DMS53 (cell line): Measurements from ENCODE around the gene FAM13B.
"Not testable (repeated sequence)": the region's sequence is repeated elsewhere in the genome, so short reads cannot be mapped to it uniquely, and the experiment has no call there.

Experiments used
- DNase-seq: peaks from one replicate; lab custom pipeline; 2025; lab: John Stamatoyannopoulos, UW

The FAM13B gene

DNA sequence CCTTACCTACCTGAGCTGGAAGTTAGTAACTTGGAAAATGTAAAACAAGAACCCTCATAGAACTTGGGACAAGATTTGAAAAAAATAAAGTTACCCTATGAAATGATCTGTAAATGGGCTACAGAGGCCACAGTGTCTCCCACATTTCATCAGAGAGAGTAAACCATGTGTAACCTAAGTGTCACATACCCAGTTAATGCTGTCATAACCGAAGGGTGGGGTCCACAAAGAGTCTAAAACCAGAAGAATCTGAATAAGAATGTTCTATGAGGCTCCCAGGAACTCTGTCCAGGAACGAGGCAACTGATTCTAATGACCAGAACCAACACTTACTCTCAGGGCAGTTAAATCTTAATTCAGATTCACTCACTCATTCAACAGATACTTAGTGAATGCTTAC, 1.0 kb upstream of the FAM13B start:
- DNase-seq: no peak

DNA sequence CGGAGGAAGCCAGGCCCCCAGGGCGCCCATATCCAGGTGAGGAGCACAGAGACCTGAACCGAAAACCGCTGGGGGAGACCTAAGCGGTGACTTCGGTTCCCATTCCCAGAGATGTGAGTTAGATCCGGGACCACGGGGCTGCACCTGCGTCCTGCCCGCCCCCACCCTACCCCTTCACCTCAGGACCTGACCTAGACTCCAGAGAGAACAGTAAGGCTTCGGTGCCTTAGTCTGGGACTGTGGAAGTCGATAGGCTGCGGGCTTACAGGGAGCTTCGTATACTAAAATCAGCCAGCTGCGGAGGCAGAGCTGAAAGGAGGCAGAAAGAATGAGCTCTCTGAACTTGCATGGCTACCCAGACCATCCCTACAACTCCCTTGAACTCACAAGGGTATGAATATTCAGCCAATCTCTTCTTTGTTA, 518 bp upstream of the FAM13B start:
- DNase-seq: peak; percentile 84

DNA sequence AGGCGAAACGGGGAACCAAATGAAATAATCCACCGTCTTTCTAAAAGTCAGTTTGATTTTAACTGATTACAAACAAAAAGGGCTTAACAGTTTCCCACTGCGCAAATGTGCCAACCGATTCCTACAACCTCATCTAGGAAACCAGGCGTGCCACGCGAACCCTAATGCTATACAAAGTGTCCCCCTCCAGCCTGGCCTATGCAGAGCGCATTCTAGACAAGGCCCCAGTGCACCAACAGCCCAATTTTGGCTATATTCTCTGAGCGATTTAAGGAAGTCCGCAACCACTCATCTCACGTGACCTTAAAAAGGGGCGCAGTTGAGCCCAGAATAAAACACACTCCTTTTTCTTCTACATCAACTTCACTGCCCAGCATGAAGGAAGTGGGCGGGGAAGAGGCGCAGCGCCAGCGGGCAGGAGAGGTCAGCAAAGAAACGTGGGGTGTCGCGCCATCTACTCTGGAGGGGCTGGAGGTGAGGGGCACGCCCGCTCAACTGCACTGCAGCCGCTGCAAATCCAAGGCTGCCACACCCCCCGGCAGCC, 779 bp downstream of the FAM13B start:
- no peak for DNase-seq

DNA sequence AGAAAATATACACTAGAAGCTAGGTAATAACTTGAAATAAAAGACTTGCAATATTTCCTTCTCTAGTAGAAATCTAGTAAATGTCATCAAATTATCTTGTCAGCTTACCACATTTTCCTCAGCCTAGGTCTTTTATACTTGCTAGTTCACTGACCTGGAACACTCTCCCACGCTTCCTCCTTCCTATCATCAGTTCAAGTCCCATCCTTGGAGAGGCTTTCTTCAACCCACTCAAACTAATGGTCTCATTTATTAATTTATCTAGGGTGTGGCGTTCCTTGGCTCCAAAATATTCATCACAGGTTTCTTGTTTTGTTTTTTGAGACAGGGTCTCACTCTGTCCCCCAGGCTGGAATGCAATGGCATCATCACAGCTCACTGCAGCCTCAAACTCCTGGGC, 2.9 kb downstream of the FAM13B start:
- DNase-seq: no peak

DNA sequence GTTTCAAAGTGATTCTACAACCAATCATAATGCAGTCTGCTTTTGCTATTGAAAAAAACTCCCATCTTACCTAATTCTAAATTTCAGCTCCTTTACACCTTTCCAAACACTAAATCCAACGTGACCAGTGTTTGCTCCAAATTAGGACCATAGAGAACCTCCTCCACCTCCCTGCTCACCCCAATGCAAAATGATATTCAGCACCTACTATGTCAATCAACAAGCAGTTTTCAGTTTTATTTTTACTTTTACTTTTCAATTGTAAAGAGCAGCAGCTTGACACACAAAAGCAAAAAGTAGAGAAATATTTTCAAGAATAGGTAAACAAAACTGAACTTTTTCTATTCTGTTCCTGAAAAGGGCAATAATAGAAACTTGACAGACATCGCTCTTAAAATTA, 3.4 kb downstream of the FAM13B start:
- no peak for DNase-seq

DNA sequence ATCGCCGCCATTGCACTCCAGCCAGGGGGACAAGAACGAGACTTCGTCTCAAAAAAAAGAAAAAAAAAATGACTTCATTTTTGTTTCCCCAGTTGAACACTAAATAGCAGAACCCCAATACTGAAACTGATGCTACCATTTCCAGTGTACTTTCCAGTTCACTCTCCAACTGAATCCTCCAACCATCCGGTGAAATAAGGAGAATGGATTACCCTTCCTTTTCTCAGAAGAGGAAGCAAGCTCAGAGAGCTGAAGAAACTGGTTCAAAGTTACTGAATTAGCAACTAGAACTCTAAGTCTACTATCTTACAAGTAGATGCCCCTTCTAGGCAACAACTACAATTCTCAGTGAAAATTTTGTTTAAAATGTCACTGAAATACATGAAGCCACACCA, 3.9 kb downstream of the FAM13B start:
- no peak for DNase-seq

DNA sequence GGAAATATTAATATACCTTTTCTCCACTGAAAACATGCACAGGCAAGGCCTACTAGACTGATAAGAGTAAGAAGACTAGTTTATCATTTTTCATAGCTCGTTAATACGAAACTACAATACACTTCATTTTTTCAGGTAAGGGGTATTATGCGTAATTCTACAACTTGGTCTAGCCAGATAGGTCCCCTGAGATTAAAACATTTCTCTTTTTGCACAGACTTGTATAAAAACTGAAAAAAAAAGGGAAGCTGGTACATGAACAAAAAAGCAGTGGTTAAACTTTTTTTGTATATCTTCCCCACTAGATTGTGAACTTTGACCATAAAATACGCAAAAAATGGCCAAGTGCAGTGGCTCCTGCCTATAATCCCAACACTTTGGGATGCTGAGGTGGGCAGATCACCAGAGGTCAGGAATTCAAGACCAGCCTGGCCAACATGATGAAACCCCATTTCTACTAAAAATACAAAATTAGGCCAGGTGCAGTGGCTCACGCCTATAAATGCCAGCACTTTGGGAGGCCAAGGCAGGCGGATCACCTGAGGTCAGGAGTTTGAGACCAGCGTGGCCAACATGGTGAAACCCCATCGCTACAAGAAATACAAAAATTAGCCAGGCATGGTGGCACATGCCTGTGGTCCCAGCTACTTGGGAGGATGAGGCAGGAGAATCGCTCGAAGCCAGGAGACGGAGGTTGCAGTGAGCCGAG, 4.5 kb downstream of the FAM13B start:
- not testable (repeated sequence) for DNase-seq

DNA sequence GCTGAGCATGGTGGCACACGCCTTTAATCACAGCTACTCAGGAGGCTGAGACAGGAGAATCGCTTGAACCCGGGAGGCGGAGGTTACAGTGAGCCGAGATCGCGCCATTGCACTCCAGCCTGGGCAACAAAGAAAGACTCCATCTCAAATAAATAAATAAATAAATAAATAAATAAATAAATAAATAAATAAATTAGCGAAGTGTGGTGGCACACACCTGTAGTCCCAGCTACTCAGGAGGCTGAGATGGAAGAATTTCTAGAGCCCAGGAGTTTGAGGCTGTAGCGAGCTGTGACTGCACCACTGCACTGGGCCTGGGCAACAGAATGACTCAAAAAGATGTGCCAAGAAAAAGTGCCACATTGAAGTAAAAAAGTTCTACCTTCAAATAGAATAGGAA, 6.1 kb downstream of the FAM13B start:
- DNase-seq: not testable (repeated sequence)

DNA sequence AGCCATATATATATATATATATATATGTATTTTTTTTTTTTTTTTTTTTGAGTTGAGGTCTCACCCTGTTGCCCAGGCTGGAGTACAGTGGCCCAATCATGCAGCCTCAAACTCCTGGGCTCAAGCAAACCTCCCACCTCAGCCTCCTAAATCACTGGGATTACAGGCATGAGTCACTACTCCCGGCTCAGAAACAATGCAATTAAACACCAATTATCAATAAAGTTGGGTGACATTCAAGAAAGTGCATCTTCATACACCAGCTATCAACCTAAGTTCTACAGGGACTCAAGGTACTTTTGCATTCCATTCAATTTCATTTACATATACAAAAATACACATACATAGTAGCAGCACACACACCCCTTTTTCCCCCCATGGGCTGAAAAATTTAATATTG, 7.6 kb downstream of the FAM13B start:
- DNase-seq: no peak

DNA sequence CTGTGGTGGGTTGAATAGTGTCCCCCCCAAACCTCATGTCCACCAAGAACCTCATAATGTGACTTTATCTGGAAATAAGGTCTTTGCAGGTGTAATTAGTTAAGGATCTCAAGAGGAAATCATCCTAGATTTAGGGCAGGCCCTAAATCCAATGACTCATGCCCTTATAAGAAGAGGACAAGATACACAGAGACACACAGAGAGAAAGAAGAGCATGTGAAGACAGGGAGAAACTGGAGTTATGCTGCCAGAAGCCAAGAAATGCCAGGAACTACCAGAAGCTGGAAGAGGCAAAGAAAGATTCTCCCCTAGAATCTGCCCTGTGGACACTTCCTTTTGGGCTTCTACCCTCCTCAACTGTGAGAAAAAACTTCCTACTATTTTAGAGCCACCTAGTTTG, 8.8 kb downstream of the FAM13B start:
- no peak for DNase-seq

DNA sequence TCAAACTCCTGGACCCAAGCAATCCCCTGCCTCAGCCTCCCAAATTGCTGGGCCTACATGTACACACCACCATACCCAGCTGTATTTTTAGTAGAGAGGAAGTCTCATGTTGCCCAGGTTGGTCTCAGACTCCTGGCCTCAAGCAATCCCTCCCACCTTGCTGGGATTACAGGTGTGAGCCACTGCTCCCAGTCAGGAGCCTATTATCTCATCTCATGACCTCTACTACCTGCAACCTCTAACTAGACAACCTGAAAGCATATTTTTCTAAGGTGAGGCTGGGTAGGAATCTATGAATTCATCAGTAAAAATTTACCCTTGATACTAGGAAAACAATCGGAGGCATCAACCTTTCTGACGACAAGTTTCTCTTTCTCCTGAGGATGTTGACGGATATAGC, 10.0 kb downstream of the FAM13B start:
- DNase-seq: no peak

DNA sequence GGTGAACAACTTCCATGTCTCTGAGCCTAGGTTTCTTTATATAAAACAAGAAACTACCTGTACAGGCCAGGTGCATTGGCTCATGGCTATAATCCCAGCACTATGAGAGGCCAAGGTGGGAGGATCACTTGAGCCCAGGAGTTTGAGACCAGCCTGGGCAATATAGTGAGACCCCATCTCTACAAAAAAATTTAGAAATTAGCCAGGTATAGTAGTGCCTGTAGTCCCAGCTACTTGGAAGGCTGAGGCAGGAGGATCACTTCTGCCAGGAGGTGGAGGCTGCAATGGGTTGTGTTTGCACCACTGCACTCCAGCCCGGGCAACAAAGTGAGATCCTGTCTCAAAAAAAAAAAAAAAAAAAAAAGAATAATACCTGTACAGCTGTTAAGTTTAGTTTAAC, 11.1 kb downstream of the FAM13B start:
- no peak for DNase-seq

DNA sequence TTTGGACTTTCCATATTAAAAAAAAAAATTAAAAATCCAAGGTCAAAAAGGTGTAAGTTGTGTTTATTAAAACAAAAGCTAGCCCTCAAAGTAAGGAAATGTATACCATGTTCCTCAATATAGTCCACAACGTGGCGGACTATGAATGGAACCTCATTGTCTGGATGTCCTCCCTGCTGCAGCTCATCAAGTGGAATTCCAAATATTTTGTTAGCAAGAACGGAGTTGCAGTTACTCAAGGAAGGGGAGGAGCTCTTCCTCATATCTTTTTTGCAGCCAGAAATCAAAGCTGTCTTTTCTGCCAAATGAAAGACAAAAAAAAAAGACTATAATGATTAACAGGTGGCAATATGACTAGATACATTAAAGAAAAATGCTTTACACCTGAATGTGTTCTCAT, 14.0 kb downstream of the FAM13B start:
- DNase-seq: no peak

DNA sequence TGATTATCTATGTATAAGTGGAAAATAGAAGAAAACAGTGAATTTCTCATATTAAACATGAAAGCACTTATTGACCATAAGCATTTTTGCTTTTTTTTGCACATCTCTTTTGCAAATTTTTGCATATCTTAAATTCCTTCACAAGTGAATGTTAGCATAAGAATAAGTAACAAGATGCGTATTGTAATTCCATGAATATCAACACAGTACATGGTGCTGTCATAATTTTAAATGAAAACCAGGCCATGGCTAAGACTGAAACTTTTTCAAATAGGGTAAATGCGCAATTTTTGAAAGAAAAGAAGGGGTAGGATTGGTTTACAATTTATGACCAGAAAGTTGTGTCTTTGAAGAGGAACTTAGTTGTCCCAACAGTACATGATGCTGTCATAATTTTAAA, 17.0 kb downstream of the FAM13B start:
- DNase-seq: no peak

DNA sequence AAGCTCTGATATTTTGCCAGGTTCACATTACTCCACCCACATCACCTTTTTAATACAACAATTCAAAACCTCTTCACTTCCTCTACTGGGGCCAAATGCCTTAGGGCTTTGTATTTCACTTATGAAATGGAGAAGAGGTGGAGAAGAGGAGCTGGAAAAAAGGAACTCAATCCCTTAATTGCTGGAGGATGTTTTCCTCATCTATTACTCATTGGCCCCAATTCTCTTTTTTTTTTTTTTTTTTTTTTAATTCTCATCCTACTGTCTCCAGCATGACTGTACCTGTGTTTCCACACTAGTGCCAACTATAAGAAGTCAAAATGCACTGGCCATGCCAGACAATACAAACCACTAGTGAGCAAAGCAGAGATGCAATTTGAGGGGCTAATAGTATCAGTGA, 20.9 kb downstream of the FAM13B start:
- DNase-seq: no peak

DNA sequence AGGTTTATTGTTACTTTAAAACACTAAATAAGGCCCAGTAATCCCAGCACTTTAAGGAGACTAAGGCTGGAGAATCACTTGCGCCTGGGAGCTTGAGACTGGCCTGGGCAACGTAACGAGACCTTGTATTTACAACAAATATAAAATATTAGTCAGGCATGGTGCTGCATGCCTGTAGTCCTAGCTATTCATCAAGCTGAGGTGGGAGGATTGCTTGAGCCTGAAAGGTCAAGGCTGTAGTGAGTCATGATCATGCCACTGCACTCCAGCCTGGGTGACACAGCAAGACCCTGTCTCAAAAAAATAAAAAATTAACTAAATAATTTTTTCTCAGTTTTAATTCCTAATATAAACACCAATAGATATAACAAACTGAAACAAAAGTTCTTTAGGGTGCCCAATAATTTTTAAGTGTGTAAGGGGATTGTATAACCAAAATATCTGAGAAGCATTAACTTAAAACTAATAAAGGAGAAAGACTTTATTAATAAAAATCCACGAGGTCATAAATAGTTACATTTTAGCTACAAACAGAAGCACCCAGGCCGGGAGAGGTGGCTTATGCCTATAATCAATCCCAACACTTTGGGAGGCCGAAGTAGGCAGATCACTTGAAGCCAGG, 32.7 kb downstream of the FAM13B start:
- peak; percentile 14 for DNase-seq

DNA sequence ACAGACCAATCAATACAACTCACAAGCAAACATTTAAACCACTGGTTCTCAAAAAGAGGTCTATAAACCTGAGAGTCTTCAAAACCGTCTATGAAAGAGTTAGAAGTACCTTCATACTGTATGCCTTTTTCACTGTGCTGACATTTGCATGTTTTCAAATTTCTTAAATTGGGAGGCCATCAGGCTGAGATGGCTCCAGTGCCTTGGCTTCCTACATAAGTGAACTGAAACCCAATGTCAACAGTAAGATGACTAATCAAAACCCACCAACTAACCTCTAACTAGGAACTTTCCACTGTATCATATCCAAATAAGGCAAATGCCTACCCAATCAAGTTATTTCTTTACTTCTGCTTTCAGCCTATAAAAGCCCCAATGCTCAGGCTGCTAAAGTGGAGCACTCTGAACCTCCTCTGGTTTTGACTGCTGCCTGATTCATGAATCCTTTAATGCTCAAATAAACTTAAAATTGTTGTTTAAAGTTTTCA, 35.1 kb downstream of the FAM13B start:
- no peak for DNase-seq

DNA sequence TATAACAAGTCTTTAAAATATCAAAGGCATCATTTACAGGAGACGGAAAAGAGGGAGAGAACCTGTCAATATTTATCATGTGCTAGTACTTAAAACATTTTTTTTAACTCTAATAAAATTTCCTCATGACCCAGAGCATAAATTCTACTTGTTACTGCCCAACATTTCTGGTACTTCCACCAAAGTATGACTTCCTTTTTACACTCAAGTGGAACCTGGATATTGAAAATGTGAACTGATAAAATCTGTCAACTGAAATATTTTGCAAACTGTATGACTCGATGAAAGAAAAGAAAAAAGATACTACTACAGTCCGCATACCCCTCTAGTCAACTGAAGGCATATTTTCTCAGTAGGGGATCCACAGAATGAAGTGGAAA, 37.1 kb downstream of the FAM13B start:
- DNase-seq: no peak

DNA sequence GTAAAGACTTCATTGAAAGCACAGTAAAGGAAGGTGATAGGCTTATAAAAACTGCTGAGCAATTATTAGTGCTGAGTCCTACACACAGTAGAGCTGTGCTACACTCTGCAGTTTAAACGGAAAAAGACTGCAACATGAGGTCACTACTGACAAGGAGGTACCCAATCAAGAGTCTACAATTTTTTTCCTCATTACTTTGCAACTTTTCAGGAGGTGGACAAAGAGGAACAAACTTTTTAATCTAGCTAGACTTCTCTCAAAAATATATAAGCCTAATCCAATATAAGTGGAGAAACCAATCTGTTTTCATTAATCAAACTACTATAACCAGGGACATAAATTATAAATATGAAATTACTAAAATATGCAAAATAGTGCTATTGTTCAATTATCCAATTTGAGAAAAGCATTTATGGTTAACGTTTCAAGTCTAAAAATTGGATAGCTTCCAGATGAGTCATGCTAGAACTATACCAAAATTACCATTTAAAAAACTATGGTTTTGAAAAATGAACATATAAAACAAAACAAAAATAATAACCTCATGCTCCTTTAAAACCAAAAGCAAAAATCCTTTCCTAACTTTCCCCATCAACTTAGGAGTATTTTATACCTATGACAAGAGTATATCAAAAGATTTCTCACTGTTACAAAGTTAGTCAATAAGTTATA, 37.7 kb downstream of the FAM13B start:
- no peak for DNase-seq

DNA sequence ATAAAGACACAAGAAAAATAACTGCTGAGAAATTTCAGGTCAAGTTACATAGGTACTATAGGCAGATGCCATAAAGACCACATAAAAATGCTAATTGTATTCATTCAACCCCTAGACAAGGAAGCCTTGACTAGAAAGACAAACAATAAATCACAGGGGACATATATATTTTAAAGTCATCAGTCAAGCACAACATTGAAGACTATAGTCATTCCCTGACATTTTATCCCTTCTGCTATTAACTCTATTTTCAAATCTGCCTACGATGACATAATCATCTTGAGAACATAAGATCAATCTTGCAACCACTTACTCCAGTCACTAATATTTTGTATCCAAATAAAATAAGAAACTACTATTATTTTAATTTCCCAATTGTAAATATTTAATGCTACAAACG, 38.3 kb downstream of the FAM13B start:
- DNase-seq: no peak

DNA sequence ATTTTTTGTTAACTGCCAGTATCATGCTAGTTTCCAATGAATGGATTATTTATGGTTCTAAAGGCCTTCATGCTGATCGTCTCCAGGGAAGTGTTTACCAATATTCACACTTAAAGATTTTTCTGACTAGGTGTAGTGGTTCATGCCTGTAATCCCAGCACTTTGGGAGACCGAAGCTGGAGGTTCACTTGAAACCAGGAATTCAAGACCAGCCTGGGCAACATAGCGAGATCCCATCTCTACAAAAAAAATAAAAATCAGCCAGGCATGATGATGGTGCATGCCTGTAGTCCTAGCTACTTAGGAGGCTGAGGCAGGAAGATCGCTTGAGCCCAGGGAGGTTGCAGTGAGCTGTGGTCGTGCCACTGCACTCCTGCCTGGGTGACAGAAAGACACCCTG, 43.5 kb downstream of the FAM13B start:
- DNase-seq: no peak

DNA sequence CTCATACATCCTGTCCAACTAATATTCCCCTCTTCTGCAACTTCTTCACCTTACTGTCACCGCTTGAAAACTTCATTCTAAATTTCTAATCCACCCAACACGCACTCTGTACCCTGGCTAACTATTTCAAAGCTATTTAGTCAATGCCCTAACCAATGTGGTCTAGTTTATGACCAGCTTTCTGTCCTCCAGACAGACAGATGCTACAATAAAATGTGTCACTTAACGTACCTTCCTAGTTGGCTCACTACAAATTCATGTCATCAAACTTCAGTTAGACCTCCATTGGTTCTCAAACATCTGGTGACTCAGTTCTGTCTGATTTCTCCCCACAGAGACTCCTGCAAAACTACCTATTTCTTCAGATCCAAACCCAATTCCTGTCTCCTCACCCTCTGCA, 57.7 kb downstream of the FAM13B start:
- no peak for DNase-seq

DNA sequence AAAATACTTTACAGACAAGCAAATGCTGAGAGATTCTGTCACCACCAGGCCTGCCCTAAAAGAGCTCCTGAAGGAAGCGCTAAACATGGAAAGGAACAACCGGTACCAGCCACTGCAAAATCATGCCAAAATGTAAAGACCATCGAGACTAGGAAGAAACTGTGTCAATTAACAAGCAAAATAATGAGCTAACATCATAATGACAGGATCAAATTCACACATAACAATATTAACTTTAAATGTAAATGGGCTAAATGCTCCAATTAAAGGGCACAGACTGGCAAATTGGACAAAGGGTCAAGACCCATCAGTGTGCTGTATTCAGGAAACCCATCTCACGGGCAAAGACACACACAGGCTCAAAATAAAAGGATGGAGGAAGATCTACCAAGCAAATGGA, 62.5 kb downstream of the FAM13B start:
- DNase-seq: not testable (repeated sequence)
